GM21786 (cell line): ENCODE results near the gene PARP3.
"Not testable (repeated sequence)": the region's sequence is repeated elsewhere in the genome, so short reads cannot be mapped to it uniquely, and the experiment has no call there.

Experiments
- ATAC-seq: cut with Tn5 transposase; IDR thresholded peaks from one replicate; pipeline ENCODE4 v1.9.1; 2021; ENCODE audit not compliant: unreplicated experiment

Gene PARP3

GRCh38 chr3:51941798-51942602 is at the start of gene PARP3, which contains the start of gene RRP9:
PARP3 (plus strand) TSS chr3:51942363; CDS start chr3:51943356, 993 bp downstream.
RRP9 (minus strand) TSS chr3:51941904; CDS start chr3:51941867, 37 bp downstream.
- peak; percentile 91 for ATAC-seq

DNA sequence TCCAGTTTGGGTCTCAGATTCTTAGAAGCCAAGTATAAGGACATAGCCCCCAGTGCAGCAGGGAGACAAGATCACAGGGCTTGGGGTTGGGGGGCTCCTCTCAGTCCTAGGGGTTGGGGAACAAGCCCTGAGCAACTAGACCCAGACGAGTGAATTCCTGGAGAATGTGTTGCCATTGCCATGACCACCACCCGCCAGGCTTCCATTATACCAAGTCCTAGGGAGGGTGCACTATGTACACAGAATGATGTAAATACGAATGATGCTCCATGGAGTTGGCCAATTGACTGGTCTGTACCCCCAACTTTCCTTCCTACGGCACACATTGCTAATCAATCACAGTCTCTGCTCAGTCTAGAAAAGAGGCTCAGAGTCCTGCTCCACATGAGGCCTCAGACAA is 47.8 kb upstream of the PARP3 start:
- ATAC-seq = no peak

- no peak for ATAC-seq
Observed at GRCh38 chr3:51894939-51895338, 47.2 kb upstream of the PARP3 start.

- ATAC-seq = no peak
Observed at GRCh38 chr3:51896607-51897305, 45.4 kb upstream of the PARP3 start.

- no peak for ATAC-seq
Observed at GRCh38 chr3:51897391-51897790, 44.8 kb upstream of the PARP3 start.

DNA sequence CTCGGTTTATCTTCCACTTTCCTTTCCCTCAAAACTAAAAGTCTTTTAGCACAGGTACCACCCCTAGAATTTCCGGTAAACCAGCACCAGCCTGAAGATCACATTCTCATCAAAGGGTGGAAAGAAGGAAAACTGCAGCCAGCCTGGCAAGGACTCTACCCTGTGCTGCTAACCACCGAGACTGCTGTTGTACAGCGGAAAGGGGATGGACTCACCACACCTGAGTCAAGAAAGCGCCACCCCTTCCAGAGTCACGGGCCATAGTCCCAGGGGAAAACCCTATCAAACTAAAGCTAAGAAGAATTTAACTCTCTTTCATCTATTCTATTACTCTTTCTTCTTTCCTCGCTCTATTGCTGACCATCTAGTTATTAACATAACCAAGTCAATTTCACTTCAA is 42.1 kb upstream of the PARP3 start:
- ATAC-seq = not testable (repeated sequence)

DNA sequence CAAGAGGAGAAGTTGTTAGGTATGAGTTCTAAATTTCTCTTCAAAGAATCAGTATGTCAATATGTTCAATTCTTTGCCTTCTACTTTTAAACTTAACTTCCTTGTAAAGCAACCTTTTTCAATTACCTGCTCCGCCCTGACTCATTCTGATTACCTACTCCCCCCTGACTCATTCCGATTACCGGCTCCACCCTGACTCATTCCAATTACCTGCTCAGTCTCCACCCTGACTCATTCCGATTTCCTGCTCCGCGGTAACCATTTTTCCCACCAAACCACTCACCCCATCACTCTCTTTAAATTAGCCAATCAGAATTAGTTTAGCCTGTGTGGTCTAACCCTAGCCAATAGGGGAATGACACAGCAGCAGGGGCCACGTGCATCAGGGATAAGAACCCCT is 39.8 kb upstream of the PARP3 start:
- not testable (repeated sequence) for ATAC-seq

DNA sequence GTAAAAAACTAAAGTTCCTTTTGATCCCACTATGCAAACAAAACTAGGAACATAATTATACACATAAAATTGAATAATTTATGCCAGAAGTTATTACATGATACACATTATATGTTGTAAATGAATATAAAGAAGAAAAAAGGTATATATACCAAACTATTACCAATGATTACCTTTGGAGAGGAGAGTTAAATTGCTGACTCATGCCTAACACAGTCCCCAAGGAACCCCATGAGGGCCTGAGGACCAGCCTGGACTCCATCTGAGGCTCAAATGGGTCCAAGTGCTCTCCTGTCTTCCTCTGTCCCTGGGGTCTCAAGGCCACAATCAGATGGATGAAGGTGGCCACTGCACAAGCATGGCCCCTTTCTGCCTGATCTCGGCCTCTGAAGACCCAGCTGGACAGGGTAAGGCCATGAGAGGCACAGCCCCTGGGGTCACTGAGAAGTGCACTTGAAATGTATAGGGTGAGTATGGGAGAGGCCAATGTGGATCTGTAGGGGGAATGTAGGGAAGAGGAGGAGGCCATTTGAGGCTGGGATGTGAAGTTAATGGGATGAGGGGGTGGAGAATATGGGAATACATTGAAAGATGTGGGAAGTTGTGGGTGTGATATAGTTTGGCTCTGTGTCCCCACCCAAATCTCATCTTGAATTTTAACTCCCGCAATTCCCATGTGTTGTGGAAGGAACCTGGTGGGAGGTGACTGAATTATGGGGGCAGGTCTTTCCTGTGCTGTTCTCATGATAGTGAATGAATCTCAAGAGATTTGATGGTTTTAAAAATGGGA is 37.9 kb upstream of the PARP3 start:
- no peak for ATAC-seq

DNA sequence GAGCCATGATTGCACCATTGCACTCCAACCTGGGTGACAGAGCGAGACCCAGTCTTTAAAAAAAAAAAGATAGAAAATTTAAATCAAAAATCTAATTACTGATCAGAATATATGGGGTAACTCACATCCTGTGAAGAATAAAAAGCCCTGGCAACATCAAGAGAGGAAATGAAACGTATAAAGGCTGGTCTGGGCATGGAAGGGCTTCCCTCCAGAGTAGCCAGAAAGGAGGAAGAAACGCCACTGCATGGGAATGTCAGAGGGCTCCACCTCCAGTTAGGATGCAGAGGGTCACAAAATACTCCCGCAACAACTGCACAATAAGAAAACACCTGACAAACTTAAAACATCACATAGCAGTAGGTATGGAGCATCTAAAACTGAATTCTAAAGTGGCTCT is 34.1 kb upstream of the PARP3 start:
- no peak for ATAC-seq

GRCh38 chr3:51916418-51916817 is 25.7 kb upstream of the PARP3 start:
- no peak for ATAC-seq

DNA sequence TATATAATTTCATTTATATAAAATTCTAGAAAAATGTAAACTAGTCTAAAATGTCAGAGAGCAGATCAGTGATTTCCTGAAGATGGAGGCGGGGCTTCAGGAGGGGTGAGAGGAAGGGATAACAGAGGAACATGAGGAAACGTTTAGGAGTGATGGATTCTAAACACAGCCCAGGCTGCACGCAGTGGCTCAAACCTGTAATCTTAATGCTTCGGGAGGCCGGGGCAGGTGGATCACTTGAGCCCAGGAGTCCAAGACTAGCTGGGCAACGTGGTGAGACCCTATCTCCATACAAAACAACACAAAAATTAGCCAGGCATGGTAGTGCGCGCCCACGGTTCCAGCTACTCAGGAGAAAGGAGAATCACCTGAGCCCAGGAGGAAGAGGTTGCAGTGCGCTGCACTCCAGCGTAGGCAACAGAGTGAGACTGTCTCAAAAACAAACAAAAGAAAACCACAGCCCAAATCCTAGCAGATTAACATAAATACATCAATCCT is 21.0 kb upstream of the PARP3 start:
- ATAC-seq = no peak

GRCh38 chr3:51927061-51927977 is 14.8 kb upstream of the PARP3 start:
- no peak for ATAC-seq

DNA sequence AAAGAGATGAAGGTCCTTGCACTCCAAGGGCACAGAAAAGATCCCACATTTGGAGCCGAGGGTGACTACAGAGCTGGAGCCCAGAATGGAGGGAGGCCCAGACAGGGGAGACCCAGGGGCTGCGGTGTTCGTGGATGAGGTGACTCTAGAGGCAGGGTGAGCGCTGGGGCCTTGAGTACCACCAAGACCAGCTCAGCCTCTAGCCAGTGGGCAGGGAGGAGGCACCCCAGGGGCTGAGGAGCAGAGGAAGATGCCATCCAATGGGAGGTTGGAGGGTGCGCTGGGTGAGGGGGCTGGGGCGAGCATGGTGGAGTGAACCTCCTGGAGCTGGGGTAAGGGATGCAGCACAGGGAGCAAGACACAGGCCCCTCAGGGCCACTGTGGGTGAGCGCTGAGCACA is 13.7 kb upstream of the PARP3 start:
- no peak for ATAC-seq

GRCh38 chr3:51928981-51929380 is 13.2 kb upstream of the PARP3 start:
- not testable (repeated sequence) for ATAC-seq

- no peak for ATAC-seq
Observed at GRCh38 chr3:51929420-51930003, 12.7 kb upstream of the PARP3 start.

- no peak for ATAC-seq
Observed at GRCh38 chr3:51930439-51930838, 11.7 kb upstream of the PARP3 start.

DNA sequence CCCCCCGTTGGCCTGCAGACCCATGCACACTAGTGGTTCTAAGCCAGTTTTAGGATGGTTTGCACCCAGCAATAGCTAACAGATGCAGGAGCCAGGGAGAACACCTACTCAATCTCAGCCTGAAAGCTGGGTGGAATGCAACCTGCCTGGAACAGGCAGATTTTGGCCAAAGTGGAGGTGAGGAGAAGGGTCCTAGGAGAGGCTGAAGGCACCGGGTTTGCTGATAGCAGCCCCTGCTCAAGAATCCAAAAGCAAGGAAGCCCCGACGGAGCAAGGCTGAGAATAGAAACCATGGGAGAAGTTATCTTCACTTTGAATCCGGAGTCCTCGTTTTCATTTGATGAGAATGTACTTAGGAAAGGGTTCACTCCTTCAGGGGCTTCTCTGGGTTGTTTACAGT is 10.4 kb upstream of the PARP3 start:
- no peak for ATAC-seq

GRCh38 chr3:51932471-51933370 is 9.4 kb upstream of the PARP3 start:
- ATAC-seq = no peak
